ENCODE measurements around the gene SKAP1. TPM values are rescaled to one million over a fixed set of nuclear protein-coding genes. Genes with fewer than 3 reads are reported as not detected.
A peak's percentile ranks its signal among the peaks of the same experiment; 100 is the strongest.

SKAP1 gene
- total and polyA plus RNA-seq, 2 of the 13 experiments (the other 11 are each of a cell fraction or from before 2014, with no cell fraction given): 0.21 TPM; not detected in 1

GRCh38 chr17:48131216-48131824, 298.7 kb downstream of the SKAP1 start (continued):
- TF ChIP-seq IRF9 (CRISPR knock-in tag; IDR thresholded peaks at IDR 0.05; ENCODE audit: borderline replicate concordance) (no peak), ZNF720 (CRISPR knock-in tag; IDR thresholded peaks at IDR 0.05) (no peak), MXD4 (CRISPR knock-in tag; IDR thresholded peaks at IDR 0.05) (no peak), ZNF557 (CRISPR knock-in tag; IDR thresholded peaks at IDR 0.05) (no peak), BCL3 (CRISPR knock-in tag; IDR thresholded peaks at IDR 0.05) (no peak), HNF4A (CRISPR knock-in tag; IDR thresholded peaks at IDR 0.05) (no peak), CSRNP2 (CRISPR knock-in tag; conservative IDR thresholded peaks at IDR 0.05; ENCODE audit: low read depth) (no peak), MED13 (CRISPR knock-in tag; IDR thresholded peaks at IDR 0.05) (no peak), KLF16 (CRISPR knock-in tag; IDR thresholded peaks at IDR 0.05) (peak in 1 of 2 experiments; percentile 37; a peak in 1 of 4 replicates), PHF21A (CRISPR knock-in tag; IDR thresholded peaks at IDR 0.05) (no peak), THAP7 (CRISPR knock-in tag; IDR thresholded peaks at IDR 0.05) (no peak), MEF2D (CRISPR knock-in tag; IDR thresholded peaks at IDR 0.05) (no peak), ZNF496 (CRISPR knock-in tag; IDR thresholded peaks at IDR 0.05; ENCODE audit: insufficient replicate concordance) (no peak), SMC3 (IDR thresholded peaks at IDR 0.05; ENCODE audit: low read length) (peak; percentile 89), ZNF660 (CRISPR knock-in tag; IDR thresholded peaks at IDR 0.05; ENCODE audit: borderline replicate concordance, low read depth) (no peak), WIZ (CRISPR knock-in tag; IDR thresholded peaks at IDR 0.05) (no peak), SMAD3 (CRISPR knock-in tag; IDR thresholded peaks at IDR 0.05) (no peak), SIX4 (CRISPR knock-in tag; IDR thresholded peaks at IDR 0.05) (no peak), BCLAF1 (IDR thresholded peaks at IDR 0.05) (no peak), TEAD3 (CRISPR knock-in tag; optimal IDR thresholded peaks at IDR 0.05; ENCODE audit: borderline replicate concordance) (no peak)

Data from HepG2 (cell line).